ENCODE data around the gene MAN1C1. TPM values are rescaled to one million over a fixed set of nuclear protein-coding genes. Genes with fewer than 3 reads are reported as not detected.

MAN1C1 gene
- polyA plus RNA-seq, 1 of the 3 experiments (the other 2 are of a cell fraction), result 0.20 TPM

GRCh38 chr1:25666460-25666859, 49.9 kb downstream of the MAN1C1 start:
- H3K4me2 ChIP-seq, result no peak overlapping the region
- no peaks in the 10 kb centered on the region for H3F3A ChIP-seq (replicated peaks; ENCODE audit: insufficient read depth)
- H3K9me3 ChIP-seq, result no peaks in the 10 kb centered on the region
- TF ChIP-seq MXI1 (IDR thresholded peaks at IDR 0.05; ENCODE audit: low read depth, low read length), result no peak
- TF ChIP-seq ZBTB33 (IDR thresholded peaks at IDR 0.05; ENCODE audit: borderline replicate concordance, low read depth), result no peak
- no peak for TF ChIP-seq MEF2A (IDR thresholded peaks at IDR 0.05; ENCODE audit: borderline replicate concordance, low read depth)
- TF ChIP-seq FOXM1 (IDR thresholded peaks at IDR 0.05; ENCODE audit: low read depth), result no peak
- no peak for TF ChIP-seq IRF3 (IDR thresholded peaks at IDR 0.05; ENCODE audit: low read depth, low read length)
- no peak for TF ChIP-seq JUND (IDR thresholded peaks at IDR 0.05)
- no peak for TF ChIP-seq RAD21 (IDR thresholded peaks at IDR 0.05; ENCODE audit: low read length)
- TF ChIP-seq POLR2AphosphoS5 (IDR thresholded peaks at IDR 0.05; ENCODE audit: low read depth, low read length), result no peak
- no peak for TF ChIP-seq RFX5 (IDR thresholded peaks at IDR 0.05; ENCODE audit: low read length)
- TF ChIP-seq, protein P1, sequence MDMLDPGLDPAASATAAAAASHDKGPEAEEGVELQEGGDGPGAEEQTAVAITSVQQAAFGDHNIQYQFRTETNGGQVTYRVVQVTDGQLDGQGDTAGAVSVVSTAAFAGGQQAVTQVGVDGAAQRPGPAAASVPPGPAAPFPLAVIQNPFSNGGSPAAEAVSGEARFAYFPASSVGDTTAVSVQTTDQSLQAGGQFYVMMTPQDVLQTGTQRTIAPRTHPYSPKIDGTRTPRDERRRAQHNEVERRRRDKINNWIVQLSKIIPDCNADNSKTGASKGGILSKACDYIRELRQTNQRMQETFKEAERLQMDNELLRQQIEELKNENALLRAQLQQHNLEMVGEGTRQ (IDR thresholded peaks at IDR 0.05; ENCODE audit: borderline replicate concordance, low read depth, low read length), result no peak
- no peak for TF ChIP-seq EZH2phosphoT487 (IDR thresholded peaks at IDR 0.05; ENCODE audit: borderline replicate concordance, low read depth)
- no peak for TF ChIP-seq FOXJ3 (CRISPR knock-in tag; IDR thresholded peaks at IDR 0.05)
- H3K27me3 ChIP-seq (ENCODE audit: insufficient read depth), result no peaks in the 10 kb centered on the region; the same call in 1 of the 2 replicates
- peak overlapping the region in 1 of 2 experiments; percentile 77; a peak in 2 of 4 replicates for H3K27ac ChIP-seq (ENCODE audit: low read depth in 2 of 2, low read length in 1 of 2)
- peaks cover 0 to 15% of the 10 kb centered on the region in 2 experiments; a peak in 2 of 4 replicates for H3K4me1 ChIP-seq (ENCODE audit: control insufficient read depth in 1 of 2, insufficient read depth in 2 of 2, low read depth in 1 of 2, low read length in 1 of 2)
- H3K9me2 ChIP-seq, result no peaks in the 10 kb centered on the region
- WGBS (ENCODE audit: low lambda C conversion rate), result 46% methylated on average over 4 of the region's 5 CpGs
- no peak overlapping the region for H2AFZ ChIP-seq (ENCODE audit: low read depth)
- POLR2A ChIA-PET, result no interaction called here
- DNase-seq, result peak; percentile 40
- H3K9ac ChIP-seq, result no peak overlapping the region
- no peaks in the 10 kb centered on the region for H3K79me2 ChIP-seq (ENCODE audit: insufficient read depth)
- H3K36me3 ChIP-seq (replicated peaks in 1 of 2; ENCODE audit: control insufficient read depth in 1 of 2, insufficient read depth in 2 of 2, low read length in 1 of 2), result no peaks in the 10 kb centered on the region
- H3K4me3 ChIP-seq (ENCODE audit: low read depth in 2 of 2, low read length in 1 of 2), result no peak overlapping the region
- CTCF ChIA-PET, result interaction anchor here (0.6 to 1.6 kb wide), 5 partner anchors 30 to 140 kb away, joined by 3 to 5 read pairs (median 3); no protein-coding TSS in a partner anchor
- H4K20me1 ChIP-seq (ENCODE audit: insufficient read depth), result no peaks in the 10 kb centered on the region

GRCh38 chr1:25668931-25669573, 52.5 kb downstream of the MAN1C1 start:
- Histone ChIP-seq H4K20me1 (ENCODE audit: insufficient read depth) (no peaks in the 10 kb centered on the region), H3K9ac (no peak overlapping the region), H3K4me1 (ENCODE audit: control insufficient read depth in 1 of 2, insufficient read depth in 2 of 2, low read depth in 1 of 2, low read length in 1 of 2) (peaks cover 0 to 8% of the 10 kb centered on the region in 2 experiments; a peak in 2 of 4 replicates), H3K27me3 (ENCODE audit: insufficient read depth) (no peaks in the 10 kb centered on the region; the same call in 1 of the 2 replicates), H3F3A (replicated peaks; ENCODE audit: insufficient read depth) (no peaks in the 10 kb centered on the region), H3K27ac (ENCODE audit: low read depth in 2 of 2, low read length in 1 of 2) (no peak overlapping the region), H3K4me2 (no peak overlapping the region), H2AFZ (ENCODE audit: low read depth) (no peak overlapping the region), H3K9me2 (no peaks in the 10 kb centered on the region), H3K4me3 (ENCODE audit: low read depth in 2 of 2, low read length in 1 of 2) (no peak overlapping the region), H3K9me3 (no peaks in the 10 kb centered on the region), H3K79me2 (ENCODE audit: insufficient read depth) (no peaks in the 10 kb centered on the region), H3K36me3 (replicated peaks in 1 of 2; ENCODE audit: control insufficient read depth in 1 of 2, insufficient read depth in 2 of 2, low read length in 1 of 2) (no peaks in the 10 kb centered on the region)
- 75% methylated on average over 7 of the region's 9 CpGs for WGBS (ENCODE audit: low lambda C conversion rate)
- no peak for DNase-seq
- no peak for TF ChIP-seq CHD2 (IDR thresholded peaks at IDR 0.05; ENCODE audit: low read length, partially characterized antibody)
- no peak for TF ChIP-seq TEAD4 (IDR thresholded peaks at IDR 0.05; ENCODE audit: borderline replicate concordance, insufficient read depth)
- TF ChIP-seq SIN3A (IDR thresholded peaks at IDR 0.05; ENCODE audit: borderline replicate concordance, low read depth, low read length), result no peak
- no peak for TF ChIP-seq RCOR1 (IDR thresholded peaks at IDR 0.05; ENCODE audit: low read length)
- no peak for TF ChIP-seq YY1 (IDR thresholded peaks at IDR 0.05; ENCODE audit: low read depth)
- TF ChIP-seq MEF2A (IDR thresholded peaks at IDR 0.05; ENCODE audit: borderline replicate concordance, low read depth), result no peak
- TF ChIP-seq GATA2 (CRISPR knock-in tag; IDR thresholded peaks at IDR 0.05), result no peak
- TF ChIP-seq RFX5 (IDR thresholded peaks at IDR 0.05; ENCODE audit: low read length), result no peak
- ChIA-PET CTCF (no interaction called here), POLR2A (interaction anchor here (0.6 kb wide), 1 partner anchor 23 kb away, joined by 3 read pairs; no protein-coding TSS in a partner anchor)
